Measurements from ENCODE around the gene C20orf202. TPM values are rescaled to one million over a fixed set of nuclear protein-coding genes. Genes with fewer than 3 reads are reported as not detected.

The C20orf202 gene
- total RNA-seq (ENCODE audit: low replicate concordance) = 0.09 TPM in 1 of 2 replicates, not detected in the other

DNA sequence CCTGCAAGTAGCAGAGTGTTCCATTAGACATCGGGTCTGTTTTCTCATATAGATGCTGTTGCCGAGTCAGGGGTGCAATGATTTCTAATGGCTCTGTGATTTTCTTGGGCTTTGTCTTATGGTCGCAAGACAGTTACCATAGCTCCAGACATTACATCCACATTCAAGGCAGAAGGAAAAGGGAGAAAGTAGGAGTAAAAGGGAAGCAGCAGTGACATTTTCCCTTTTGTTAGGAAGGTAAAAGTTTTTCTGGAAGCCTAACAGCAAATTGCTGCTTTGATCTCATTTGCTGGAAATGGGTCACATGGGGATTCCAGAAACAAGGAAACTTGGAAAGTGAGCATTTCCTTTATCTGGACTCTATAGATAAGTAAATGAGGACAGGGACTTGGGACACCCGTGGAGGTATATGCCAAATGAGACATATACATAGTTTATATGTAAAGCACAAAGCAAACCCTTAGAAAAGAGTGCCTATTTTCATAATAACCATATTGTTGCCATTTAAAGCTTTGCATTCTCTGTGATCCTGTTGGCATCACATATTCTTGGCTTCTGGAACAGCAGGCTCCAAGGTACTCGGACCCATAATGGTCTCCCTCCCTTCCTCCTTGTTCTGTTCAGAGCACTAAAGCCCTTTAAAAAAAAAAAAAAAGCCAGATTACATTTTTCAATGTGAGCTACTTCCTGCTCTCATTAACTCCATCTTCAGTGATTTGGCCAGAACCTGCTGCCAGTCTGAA, at the start of gene C20orf202:
Gene C20orf202 (plus strand): TSS at position 693 of the 743 bp plus-strand sequence. CDS start 132 bp downstream, outside the sequence.
- TF ChIP-seq, protein P1, sequence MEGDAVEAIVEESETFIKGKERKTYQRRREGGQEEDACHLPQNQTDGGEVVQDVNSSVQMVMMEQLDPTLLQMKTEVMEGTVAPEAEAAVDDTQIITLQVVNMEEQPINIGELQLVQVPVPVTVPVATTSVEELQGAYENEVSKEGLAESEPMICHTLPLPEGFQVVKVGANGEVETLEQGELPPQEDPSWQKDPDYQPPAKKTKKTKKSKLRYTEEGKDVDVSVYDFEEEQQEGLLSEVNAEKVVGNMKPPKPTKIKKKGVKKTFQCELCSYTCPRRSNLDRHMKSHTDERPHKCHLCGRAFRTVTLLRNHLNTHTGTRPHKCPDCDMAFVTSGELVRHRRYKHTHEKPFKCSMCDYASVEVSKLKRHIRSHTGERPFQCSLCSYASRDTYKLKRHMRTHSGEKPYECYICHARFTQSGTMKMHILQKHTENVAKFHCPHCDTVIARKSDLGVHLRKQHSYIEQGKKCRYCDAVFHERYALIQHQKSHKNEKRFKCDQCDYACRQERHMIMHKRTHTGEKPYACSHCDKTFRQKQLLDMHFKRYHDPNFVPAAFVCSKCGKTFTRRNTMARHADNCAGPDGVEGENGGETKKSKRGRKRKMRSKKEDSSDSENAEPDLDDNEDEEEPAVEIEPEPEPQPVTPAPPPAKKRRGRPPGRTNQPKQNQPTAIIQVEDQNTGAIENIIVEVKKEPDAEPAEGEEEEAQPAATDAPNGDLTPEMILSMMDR (IDR thresholded peaks at IDR 0.05; ENCODE audit: insufficient read depth, low read length) = no peak
- no peak within 1 kb of the TSS for H3K4me3 ChIP-seq (ENCODE audit: low read depth, low read length)
- DNase-seq (ENCODE audit: low read depth) = no peak

DNA sequence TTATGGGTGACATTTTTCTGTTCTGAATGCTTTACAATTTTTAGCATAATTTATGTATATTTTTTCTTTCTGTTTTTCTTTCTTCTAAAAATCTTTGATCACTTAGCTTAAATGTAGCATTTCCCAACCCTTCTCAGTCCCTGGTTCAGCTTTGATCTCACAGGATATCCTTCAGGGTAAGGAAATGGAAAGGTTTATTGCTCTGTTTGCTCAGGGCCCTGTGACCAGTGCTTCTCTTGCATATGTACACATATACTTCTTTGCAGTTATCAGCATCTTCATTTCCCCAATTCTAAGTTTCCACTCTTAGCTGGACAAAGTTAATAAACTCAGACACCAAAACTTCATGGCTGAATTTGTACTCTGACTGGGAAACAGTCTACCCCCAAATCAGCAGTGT, 49.0 kb upstream of the C20orf202 start:
- no peak for DNase-seq (ENCODE audit: low read depth)
- TF ChIP-seq, protein P1 (IDR thresholded peaks at IDR 0.05; ENCODE audit: insufficient read depth, low read length) = no peak
- H3K4me3 ChIP-seq (ENCODE audit: low read depth, low read length) = no peak overlapping the region

DNA sequence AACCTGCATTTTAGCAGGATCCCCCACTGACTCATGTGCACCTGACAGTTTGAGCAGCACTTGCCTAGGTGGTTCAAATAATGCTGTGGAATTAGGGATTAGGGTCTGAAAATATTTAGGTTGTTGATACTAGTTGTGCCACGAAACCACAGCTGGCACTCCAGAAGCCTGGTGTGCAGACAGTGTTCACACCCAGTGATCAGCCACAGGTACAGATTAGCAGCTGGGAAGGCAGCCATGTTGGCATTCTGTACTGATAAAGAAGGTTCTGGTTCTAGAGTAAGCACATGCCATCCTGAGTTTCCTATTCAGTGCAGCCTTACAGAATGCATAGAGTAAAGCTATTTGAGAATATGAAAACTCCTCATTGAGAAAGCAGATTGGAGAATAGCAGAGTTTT, 48.6 kb upstream of the C20orf202 start:
- no peak overlapping the region for H3K4me3 ChIP-seq (ENCODE audit: low read depth, low read length)
- DNase-seq (ENCODE audit: low read depth) = no peak
- TF ChIP-seq, protein P1 (IDR thresholded peaks at IDR 0.05; ENCODE audit: insufficient read depth, low read length) = no peak

DNA sequence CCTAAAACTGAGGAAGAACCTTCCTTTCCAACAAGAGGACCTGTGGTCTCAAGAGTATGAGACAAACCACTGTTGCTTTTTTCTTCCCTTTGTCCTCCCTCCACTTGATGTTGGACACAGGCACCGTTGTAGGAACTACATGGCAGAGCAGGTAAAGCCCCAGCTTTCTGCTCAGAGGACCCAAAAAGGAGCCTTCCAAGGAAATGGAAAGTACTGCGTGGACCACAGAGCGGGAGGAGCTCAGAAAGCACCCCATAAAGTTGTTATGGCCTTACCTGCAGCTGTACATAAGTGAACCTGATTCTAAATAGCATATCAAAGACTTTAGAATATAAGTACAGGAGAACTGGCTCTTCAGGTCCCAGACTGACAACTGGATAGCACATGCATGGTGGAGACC, 47.9 kb upstream of the C20orf202 start:
- TF ChIP-seq, protein P1 (IDR thresholded peaks at IDR 0.05; ENCODE audit: insufficient read depth, low read length) = no peak
- no peak for DNase-seq (ENCODE audit: low read depth)
- H3K4me3 ChIP-seq (ENCODE audit: low read depth, low read length) = no peak overlapping the region

DNA sequence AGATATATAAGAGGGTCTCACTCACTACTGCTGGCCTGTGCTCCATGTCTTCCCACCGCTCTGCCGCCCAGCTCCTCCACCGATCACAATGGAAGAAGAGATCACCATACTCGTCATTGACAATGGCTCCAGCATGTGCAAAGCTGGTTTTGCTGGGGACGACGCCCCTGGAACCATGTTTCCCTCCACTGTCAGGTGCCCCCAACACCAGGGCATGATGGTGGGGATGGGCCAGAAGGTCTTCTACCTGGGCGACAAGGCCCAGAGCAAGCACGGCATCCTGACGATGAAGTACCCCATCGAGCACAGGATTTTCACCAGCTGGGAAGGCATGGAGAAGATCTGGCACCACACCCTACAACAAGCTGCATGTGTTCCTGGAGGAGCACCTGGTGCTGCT, 42.8 kb upstream of the C20orf202 start:
- TF ChIP-seq, protein P1 (IDR thresholded peaks at IDR 0.05; ENCODE audit: insufficient read depth, low read length) = no peak
- DNase-seq (ENCODE audit: low read depth) = no peak
- no peak overlapping the region for H3K4me3 ChIP-seq (ENCODE audit: low read depth, low read length)

DNA sequence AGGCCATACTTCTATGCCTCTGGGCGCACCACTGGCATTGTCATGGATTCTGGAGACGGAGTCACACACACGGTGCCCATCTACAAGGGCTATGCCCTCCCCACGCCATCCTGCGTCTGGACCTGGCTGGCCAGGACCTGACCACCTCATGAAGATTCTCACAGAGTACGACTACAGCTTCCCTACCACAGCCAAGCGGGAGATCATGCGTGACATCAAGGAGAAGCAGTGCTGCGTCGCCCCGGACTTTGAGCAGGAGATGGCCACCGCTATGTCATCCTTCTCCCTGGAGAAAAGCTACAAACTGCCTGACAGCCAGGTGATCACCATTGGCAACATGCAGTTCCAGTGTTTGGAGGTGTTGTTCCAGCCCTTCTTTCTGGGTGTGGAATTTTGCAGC, 42.3 kb upstream of the C20orf202 start:
- no peak for DNase-seq (ENCODE audit: low read depth)
- TF ChIP-seq, protein P1 (IDR thresholded peaks at IDR 0.05; ENCODE audit: insufficient read depth, low read length) = no peak
- H3K4me3 ChIP-seq (ENCODE audit: low read depth, low read length) = no peak overlapping the region

Data from fibroblast of the aortic adventitia (primary cell).